HL-60/S4 treated with phorbol 12-myristate 13-acetate at 8.2 ng/mL for 4 days and 3 days (cell line): ENCODE data around the gene PIK3C2G.
"Not testable (repeated sequence)": the region's sequence is repeated elsewhere in the genome, so short reads cannot be mapped to it uniquely, and the experiment has no call there.

Experiments
- in situ Hi-C: fragments of 300-500 bp; cut with MboI; formaldehyde crosslinking; loops from 2 replicates; pipeline ENCODE4 v1.15.0; 2022; ENCODE audit warnings: low sequenced_read_pairs

The PIK3C2G gene

GRCh38 chr12:18629916-18630315 lies 368.6 kb downstream of the PIK3C2G start:
- in situ Hi-C loops = no loop called here

DNA sequence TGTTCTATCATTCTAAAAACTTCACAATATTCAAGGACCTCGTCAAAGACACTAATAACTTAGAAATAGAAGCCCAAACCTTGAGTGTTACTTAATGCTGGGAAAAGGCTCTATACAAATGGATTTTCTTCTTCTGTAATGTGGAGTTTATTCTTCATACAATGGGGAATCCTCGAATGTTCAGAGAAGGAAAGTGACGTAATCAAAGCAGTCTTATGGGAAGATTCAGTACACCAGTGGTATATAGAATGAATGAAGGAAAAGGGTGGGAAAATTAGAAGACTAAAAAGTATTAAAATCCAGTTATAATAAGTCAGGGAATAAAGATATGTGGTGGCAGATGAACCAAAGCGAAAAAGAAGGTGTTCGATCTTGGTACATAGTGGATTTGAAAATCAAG lies 370.0 kb downstream of the PIK3C2G start:
- in situ Hi-C loops = no loop called here

DNA sequence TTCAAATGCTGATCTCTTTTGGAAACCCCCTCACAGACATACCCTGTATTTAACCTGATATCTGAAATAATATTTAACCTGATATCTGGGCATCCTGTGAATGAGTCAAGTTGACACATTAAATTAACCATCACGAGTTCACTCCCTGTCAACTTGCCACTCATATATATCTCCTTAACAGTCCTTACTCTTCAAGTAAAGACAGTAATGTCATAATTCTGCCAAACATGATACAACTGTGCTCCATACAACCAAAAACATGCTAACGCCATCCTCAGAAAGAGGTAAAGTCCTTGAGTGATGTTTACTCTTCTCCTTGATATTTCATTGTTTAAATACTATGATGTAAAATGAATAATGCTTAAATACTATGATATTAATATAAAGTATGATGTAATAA lies 371.5 kb downstream of the PIK3C2G start:
- in situ Hi-C loops = no loop called here

DNA sequence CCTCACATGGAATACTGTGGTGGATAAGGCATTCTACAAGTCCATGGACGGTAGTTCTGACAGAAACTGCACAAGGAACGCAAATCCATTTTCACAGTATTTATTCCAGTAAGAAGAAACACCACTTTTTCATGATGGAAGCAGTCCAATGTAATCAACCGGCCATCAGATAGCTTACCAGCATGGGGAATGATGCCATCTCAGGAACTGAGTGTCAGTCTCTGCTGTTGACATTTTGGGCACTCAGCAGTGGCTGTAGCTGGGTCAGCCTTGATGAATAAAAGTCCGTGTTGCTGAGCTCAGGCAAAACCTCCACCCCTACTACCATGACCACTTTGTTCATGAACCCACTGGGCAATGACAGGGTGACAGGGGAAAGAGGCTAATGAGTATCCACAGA lies 373.1 kb downstream of the PIK3C2G start:
- in situ Hi-C loops = no loop called here

DNA sequence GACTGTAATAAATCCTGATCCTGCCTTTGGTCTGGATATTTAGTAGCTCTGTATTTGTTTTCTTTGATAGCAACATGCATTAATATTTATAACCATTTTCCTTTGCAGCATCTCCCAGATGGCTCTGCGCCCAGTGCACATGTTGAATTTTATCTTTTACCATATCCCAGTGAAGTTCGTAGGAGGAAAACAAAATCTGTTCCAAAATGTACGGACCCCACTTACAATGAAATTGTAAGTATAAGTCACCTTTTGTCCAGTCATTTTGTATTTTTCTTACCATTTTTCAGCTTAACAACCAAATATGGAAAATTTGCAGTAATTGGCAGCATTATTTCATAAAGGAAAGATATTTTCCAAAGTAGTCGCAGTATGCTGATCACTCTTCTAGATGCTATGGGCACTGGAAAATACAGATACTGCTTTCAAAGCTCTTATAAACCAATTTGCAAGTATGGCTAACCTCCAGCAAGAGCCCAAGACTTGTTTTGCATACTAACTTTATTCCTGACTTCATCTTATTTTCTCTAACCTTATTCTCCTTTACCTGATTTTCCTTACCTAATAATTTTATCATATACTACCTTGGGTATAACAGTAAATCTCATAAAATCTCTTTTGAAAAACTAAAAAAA lies 379.1 kb downstream of the PIK3C2G start:
- in situ Hi-C loops = no loop called here

DNA sequence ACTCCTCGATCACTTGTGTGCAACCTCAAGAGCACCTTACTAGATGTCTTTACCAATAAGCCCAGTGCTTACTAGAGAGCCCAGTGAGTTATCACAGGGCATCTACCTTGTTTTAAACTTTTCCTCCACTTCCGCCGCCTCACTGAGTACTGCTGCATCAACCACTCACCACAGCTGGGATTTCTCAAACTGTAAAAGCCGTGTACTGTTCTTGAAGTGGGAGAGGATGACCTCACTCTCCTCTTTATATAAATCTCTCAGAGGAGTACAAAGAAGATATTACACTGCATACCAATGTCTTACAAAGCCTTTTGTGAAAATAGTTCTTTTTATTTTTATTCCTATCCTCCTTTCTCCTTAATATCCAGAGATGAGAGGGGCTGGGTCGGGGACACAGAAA lies 382.4 kb downstream of the PIK3C2G start:
- in situ Hi-C loops = no loop called here

- in situ Hi-C loops = no loop called here
Measured at GRCh38 chr12:18644564-18644963, 383.2 kb downstream of the PIK3C2G start.

DNA sequence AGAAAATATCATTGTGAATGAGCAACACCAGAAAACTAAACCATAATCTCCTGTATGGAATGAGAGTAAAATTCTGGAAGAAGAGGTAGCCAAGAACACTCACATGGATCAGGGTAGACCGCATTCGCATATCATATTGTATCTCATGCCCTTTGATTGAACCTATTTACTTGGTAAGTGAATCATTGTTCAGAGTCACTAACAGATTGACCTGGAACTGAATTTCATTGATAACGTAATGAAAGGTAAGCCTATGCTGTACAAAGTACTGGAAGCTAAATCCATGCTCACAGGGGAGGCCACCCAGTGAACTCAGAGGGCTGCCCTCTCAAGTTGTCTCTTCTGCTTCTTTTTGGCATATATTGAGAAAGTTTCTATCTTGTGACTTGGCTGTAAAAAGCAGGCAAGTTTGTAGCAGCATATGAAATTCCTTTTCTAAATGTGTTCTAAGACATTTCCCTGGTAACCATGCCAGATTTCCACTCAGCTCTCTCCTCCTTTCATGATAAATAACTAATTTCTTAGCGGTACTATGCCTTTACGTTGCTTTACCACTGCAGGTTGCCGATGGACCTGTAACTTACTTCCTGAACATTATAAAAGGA lies 385.1 kb downstream of the PIK3C2G start:
- in situ Hi-C loops = no loop called here

DNA sequence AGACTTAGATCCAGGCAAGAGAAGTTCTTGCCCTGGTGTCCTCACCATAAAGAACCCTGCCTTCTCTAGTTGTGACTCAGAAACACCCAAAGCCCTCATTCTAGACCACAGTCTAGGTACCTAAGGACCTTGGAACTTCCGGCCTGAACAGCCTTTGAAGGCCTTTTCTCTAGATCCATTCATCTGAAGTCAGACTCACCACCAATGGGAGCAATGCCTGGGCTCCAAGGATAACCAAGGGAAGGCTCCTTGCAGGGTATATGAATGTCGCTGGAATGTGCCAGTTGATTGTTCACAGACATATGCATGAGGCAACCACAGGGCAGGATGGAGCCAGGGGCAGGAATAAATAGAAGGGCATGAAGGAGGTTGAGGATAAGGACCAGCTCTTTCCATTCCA lies 390.2 kb downstream of the PIK3C2G start:
- in situ Hi-C loops = no loop called here

DNA sequence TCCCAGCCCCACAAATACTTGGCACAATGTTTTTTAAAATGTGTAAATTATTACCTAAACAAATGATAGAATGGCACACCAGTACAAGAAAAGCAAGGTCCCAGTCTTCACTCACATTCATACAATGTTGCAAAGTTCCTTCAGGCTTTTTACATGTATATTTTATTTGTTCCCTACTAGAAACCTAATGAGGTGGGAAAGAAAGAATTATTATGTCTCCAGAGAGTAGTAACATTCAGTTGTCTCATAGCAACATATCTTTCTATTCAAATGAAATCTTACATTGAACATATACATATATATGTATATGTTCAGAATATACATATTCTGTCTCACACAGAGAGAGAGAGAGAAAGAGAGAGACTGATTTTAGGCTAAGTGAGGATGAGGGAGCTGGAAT lies 391.3 kb downstream of the PIK3C2G start:
- in situ Hi-C loops = no loop called here

DNA sequence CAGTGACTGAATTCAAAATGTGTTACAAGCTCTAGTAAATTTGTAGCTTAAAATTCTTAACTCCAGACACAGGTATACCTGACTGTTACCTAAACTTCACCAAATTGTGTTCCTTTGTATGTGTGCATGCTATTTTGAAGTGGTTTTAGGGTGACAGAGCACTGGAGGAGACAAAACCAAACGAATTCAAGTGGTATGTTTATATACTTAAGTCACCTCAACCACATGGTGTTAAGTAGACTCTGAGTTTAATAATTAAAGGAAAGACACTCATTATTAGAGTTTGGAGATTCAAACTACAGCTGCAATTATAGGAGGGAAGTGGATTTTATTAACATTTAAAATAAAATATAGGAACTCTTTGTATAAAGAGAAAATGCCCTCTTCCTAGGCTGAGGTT lies 392.1 kb downstream of the PIK3C2G start:
- in situ Hi-C loops = no loop called here

GRCh38 chr12:18655351-18655750 lies 394.0 kb downstream of the PIK3C2G start:
- in situ Hi-C loops = no loop called here

DNA sequence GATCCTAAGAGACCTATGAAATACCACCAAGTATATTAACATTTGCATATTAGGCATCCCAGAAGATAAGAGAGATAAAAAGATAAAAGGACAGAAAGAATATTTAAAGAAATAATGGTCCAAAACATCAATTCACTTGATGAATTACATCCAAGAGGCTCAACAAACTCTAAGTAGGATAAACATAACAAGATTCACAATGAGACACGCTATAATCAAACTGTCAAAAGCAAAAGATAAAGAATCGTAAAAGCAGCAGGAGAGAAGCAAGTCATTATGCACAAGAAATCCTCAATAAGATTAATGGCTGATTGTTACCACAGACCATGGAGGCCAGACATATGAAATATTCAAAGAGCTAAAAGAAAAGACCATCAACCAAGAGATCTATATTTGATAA lies 396.9 kb downstream of the PIK3C2G start:
- in situ Hi-C loops = no loop called here

DNA sequence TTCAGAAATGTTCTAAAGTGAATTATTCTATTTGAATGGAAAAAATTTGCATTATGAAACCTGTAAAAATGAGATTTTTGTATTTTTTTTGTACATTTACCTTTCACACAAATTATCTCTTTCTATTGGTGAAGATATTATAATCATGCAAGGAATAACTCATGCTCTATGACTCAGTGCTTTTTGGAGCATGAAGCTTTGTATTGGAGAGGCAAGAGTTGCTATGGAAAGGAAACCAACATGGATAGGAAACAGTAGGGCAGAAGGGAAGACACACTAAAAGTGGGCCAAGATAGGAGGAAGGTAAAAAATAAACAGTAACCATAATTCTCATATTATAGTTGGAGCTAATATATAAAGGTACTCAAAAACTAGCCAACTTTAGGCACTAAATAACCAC lies 397.5 kb downstream of the PIK3C2G start:
- in situ Hi-C loops = no loop called here

GRCh38 chr12:18676141-18676540 lies 414.8 kb downstream of the PIK3C2G start:
- in situ Hi-C loops = no loop called here

GRCh38 chr12:18676996-18677588 lies 415.8 kb downstream of the PIK3C2G start:
- in situ Hi-C loops = no loop called here

DNA sequence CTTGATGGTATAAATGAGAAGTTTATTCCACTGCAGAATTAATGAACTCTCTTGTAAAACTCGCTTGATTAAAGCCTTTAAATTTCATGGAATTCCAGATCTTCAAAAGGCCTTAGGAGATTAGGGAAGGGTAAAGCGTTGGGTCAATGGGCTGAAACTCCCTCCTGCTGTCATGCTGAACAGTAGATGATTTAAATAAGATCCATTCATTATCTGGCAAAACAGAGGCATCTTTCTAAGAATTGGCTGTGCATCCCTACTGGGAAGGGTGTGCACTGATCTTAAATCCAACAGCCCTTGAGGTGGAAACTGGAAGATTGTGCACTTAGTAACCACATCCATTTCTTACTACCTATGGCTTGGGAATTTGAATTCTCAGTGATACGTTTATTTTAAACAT lies 420.5 kb downstream of the PIK3C2G start:
- in situ Hi-C loops = no loop called here

- in situ Hi-C loops = no loop called here
Measured at GRCh38 chr12:18683327-18684013, 422.2 kb downstream of the PIK3C2G start.

- in situ Hi-C loops = no loop called here
Measured at GRCh38 chr12:18684430-18684829, 423.1 kb downstream of the PIK3C2G start.

GRCh38 chr12:18689771-18690170 lies 428.5 kb downstream of the PIK3C2G start:
- in situ Hi-C loops = no loop called here

- in situ Hi-C loops = no loop called here
Measured at GRCh38 chr12:18690653-18691052, 429.3 kb downstream of the PIK3C2G start.

GRCh38 chr12:18693986-18694385 lies 432.7 kb downstream of the PIK3C2G start:
- in situ Hi-C loops = not testable (repeated sequence)
